GM19468 (cell line): ENCODE data around the gene AFF4.
"Not testable (repeated sequence)": the region's sequence is repeated elsewhere in the genome, so short reads cannot be mapped to it uniquely, and the experiment has no call there.

Experiments
- ATAC-seq: cut with Tn5 transposase; IDR thresholded peaks from one replicate; pipeline ENCODE4 v1.9.1; 2021; ENCODE audit warnings: mild to moderate bottlenecking, moderate library complexity, moderate number of reproducible peaks; ENCODE audit not compliant: unreplicated experiment; ENCODE audit errors: extremely low read depth

AFF4 gene, protein sequence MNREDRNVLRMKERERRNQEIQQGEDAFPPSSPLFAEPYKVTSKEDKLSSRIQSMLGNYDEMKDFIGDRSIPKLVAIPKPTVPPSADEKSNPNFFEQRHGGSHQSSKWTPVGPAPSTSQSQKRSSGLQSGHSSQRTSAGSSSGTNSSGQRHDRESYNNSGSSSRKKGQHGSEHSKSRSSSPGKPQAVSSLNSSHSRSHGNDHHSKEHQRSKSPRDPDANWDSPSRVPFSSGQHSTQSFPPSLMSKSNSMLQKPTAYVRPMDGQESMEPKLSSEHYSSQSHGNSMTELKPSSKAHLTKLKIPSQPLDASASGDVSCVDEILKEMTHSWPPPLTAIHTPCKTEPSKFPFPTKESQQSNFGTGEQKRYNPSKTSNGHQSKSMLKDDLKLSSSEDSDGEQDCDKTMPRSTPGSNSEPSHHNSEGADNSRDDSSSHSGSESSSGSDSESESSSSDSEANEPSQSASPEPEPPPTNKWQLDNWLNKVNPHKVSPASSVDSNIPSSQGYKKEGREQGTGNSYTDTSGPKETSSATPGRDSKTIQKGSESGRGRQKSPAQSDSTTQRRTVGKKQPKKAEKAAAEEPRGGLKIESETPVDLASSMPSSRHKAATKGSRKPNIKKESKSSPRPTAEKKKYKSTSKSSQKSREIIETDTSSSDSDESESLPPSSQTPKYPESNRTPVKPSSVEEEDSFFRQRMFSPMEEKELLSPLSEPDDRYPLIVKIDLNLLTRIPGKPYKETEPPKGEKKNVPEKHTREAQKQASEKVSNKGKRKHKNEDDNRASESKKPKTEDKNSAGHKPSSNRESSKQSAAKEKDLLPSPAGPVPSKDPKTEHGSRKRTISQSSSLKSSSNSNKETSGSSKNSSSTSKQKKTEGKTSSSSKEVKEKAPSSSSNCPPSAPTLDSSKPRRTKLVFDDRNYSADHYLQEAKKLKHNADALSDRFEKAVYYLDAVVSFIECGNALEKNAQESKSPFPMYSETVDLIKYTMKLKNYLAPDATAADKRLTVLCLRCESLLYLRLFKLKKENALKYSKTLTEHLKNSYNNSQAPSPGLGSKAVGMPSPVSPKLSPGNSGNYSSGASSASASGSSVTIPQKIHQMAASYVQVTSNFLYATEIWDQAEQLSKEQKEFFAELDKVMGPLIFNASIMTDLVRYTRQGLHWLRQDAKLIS

GRCh38 chr5:132963171-132964104, at the start of gene AFF4:
Gene AFF4, minus strand, starts transcription at chr5:132963634. Its CDS starts 26,445 bp downstream, at chr5:132937189.
- ATAC-seq, result peak; percentile 90

DNA sequence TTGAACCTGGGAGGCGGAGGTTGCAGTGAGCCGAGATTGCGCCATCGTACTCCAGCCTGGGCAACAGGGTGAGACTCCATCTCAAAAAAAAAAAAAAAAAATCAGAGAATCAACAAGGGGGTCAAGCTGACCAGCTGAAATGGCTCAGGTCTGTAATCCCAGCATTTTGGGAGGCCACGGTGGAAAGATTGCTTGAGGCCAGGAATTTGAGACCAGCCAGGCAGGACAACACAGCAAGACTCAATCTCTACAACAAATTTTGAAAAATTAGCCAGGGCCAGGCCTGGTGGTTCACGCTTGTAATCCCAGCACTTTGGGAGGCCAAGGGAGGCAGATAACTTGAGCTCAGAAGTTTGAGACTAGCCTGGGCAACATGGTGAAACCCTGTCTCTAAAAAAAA, 45.0 kb upstream of the AFF4 start:
- ATAC-seq, result not testable (repeated sequence)

- no peak for ATAC-seq
Observed at GRCh38 chr5:133006653-133007052, 43.2 kb upstream of the AFF4 start.

DNA sequence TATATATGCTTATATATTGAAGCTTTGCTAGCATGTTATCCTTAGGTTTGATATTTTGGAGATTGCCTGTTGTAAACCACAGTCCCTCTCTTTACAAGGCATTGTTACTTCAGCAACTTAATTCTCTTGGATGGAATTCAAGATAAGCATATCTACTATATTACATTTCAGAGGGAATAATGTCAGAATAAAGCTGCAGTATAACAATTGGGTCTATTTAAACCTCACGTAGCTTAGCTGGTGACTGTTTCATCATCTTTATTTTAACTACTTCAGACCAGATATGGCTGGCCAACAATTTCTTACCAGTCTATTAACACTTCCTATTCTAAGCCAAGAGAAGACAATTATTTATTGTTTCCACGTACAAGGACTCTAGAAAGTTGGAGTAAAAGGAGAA, 35.8 kb upstream of the AFF4 start:
- no peak for ATAC-seq

DNA sequence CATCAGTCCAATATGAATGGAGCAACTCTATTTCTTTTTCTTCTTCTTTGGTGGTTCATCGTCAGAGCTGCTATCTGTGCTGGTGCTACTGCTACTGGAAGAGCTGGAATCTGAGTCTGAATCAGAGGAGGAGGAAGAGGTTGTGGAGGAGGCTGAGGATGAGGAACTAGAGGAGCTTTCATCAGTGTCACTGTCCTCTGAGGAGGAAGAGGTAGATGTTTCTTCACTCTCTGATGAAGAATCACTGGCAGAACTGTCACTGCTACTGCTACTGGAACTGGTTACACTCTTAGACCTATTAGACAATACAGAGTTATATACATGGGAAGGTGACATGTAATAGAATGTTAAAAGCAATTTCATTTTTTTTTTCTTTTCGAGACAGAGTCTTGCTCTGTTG, 35.1 kb upstream of the AFF4 start:
- ATAC-seq, result no peak

- no peak for ATAC-seq
Observed at GRCh38 chr5:132996307-132996706, 32.9 kb upstream of the AFF4 start.

DNA sequence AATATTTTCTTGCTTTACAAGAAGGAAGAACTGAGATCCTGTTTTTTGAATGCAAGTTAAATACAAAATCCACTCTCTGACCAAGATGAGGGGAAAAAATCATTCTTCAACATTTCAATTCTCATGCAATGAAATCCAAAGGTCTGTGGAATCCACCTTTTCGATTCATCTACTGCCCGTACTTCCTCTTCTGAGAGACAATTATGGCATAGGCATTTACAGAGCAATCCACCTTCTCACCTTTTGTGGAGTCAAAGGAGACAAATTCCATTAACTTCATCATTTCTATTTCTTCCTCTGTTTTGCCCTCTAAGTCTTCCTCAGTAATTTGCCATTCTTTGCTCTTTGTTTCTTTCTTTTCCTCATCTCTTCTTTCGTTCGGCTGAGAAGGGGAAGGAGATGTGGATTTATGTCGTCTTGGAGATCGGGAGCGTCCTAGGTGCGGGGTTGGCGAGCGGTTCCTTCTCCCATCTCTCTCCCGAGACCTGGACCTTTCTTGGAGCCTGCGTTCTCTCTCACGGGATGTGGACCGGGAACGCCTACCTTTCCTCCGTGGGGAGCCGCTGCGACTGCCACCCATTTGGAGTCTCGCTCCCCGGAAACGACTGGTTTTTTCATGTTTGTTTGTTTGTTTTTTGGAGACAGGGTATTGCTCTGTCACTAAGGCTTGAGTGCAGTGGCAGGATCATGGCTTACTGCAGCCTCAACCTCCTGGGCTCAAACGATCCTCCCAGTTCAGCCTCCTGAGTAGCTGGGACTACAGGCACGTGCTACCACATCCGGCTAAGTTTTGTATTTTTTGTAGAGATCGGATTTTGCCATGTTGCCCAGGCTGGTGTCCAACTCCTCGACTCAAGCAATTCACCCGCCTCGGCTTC, 24.3 kb upstream of the AFF4 start:
- no peak for ATAC-seq

- not testable (repeated sequence) for ATAC-seq
Observed at GRCh38 chr5:132982971-132983370, 19.5 kb upstream of the AFF4 start.

DNA sequence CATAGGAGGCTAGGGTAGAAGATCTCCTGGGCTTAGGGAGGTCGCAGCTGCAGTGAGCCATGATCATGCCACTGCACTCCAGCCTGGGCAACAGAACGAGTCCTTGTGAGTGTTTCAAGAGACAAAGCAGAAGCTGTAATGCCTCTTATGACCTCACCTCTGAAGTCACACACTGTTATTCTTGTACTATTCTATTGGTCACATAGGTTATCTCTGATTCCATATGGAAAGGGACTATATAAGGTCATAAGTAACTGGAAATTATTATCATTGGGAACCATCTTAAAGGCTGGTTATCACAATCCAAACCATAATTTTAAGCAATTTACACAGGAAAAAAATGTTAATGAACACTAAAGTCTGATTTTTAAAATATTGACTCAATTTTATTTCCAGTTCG, 17.9 kb upstream of the AFF4 start:
- ATAC-seq, result no peak

GRCh38 chr5:132979976-132980375, 16.5 kb upstream of the AFF4 start:
- no peak for ATAC-seq

DNA sequence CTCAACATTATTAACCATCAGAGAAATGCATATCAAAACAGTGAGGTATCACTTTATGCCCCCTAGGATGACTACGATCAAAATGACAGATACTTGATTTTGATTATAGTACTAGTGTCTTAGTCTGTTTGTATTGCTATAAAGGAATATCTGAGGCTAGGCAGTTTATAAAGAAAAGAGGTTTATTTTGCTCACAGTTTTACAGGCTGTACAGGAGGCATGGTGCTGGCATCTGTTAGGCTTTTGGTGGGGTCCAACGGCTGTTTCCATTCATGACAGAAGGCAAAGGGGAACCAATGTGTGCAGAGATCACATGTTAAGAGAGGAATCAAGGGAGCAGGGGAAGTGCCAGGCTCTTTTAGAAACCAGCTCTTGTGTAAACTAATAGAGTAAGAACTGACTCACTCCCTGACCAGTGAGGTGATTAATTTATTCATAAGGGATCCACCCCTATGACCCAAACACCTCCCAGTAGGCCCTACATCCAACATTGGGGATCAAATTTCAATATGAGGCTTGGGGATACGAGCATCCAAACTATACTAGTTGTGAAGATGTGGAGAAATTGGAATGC, 16.0 kb upstream of the AFF4 start:
- ATAC-seq, result no peak

- ATAC-seq, result no peak
Observed at GRCh38 chr5:132976852-132977251, 13.4 kb upstream of the AFF4 start.

DNA sequence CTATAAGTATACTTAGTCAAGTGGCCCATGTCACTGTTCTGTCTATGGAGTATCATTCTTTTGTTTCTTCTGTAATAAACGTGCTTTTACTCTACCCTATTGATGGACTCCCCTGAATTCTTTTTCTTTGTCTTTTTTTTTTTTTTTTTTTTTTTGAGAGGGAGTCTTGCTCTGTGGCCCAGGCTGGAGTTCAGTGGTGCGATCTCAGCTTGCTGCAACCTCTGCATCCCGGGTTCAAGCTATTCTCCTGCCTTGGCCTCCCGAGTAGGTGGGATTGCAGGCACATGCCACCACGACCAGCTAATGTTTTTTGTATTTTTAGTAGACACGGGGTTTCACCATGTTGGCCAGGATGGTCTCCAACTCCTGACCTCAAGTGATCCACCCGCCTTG, 9.0 kb upstream of the AFF4 start:
- not testable (repeated sequence) for ATAC-seq

- no peak for ATAC-seq
Observed at GRCh38 chr5:132971483-132972435, 8.3 kb upstream of the AFF4 start.

- ATAC-seq, result no peak
Observed at GRCh38 chr5:132965120-132965519, 1.7 kb upstream of the AFF4 start.

DNA sequence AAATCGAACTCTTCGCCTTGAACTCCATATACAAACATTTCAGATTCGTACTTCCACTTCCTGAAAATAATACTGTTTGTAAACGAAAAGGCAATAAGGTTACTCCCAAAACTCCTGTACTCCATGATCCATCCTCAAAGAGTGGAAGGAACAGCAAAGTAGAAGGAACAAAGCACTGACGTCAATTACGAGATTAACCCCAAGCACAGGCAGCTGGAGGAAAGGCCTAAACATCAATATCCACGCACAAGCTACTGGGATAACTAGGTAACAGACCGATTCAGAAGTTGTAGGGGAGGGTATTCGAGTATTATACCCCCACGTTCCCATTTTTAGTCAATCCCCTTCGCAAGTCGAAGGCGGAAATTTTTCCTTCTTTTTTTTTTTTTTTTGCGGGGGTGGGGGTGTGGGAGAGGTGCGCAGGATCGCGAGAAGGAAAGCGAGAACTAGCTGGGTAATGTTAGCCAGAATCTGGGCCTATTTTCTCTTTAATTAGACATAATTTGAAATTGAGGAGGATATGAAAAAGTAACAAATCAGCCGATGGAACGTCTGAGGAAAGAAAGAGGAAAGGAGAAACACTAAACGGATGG, 909 bp downstream of the AFF4 start:
- no peak for ATAC-seq

DNA sequence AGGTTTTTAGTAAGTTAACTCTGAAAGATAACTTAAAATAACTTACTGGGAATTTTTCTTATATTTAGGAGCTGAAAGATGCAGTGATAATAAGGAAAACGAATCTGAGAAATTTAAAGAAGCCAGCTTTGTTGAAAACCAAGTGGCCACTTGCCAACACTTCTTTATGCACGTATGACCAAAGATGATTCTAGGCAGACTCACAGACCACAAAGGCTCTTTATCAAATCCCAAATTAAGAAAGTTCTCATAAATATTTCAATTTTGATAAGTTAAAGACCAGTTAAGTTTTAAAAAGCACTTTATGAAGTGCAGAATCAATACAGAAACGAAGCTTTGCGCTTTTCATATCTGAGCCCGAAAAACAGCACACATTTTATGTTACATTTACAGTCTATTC, 1.5 kb downstream of the AFF4 start:
- ATAC-seq, result no peak
